Measurements from ENCODE around the gene GM2A. TPM values are rescaled to one million over a fixed set of nuclear protein-coding genes. Genes with fewer than 3 reads are reported as not detected.

GM2A gene
- total RNA-seq, 1 experiment from 2014 or later, result 90.2 TPM

DNA sequence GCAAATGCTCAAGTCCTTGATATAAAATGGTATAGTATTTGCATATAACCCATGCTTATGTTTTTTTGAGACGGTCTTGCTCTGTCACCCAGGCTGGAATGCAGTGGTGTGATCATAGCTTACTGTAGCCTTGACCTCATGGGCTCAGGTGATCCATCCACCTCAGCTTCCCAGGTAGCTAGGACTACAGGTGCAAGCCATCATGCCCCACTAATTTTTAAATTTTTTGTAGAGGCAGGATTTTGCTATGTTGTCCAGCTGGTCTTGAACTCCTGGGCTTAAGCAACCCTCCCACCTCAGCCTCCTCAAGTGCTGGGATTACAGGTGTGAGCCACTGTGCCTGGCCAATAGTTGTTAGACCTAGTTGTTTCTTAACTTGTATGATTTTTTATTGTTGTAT lies 33.3 kb downstream of the GM2A start:
- POLR2A ChIA-PET (ENCODE audit: unreplicated experiment), result no interaction called here
- CTCF ChIA-PET, result no interaction called here
- no peak for DNase-seq
- H2AFZ ChIP-seq (ENCODE audit: low read length), result no peak overlapping the region
- H3K4me3 ChIP-seq (ENCODE audit: low read length), result no peak overlapping the region
- H3K4me1 ChIP-seq (ENCODE audit: insufficient read depth, low read length), result peaks cover 13% of the 10 kb centered on the region
- ATAC-seq, result no peak
- H3K27me3 ChIP-seq (ENCODE audit: low read length), result no peaks in the 10 kb centered on the region
- TF ChIP-seq, protein P1, sequence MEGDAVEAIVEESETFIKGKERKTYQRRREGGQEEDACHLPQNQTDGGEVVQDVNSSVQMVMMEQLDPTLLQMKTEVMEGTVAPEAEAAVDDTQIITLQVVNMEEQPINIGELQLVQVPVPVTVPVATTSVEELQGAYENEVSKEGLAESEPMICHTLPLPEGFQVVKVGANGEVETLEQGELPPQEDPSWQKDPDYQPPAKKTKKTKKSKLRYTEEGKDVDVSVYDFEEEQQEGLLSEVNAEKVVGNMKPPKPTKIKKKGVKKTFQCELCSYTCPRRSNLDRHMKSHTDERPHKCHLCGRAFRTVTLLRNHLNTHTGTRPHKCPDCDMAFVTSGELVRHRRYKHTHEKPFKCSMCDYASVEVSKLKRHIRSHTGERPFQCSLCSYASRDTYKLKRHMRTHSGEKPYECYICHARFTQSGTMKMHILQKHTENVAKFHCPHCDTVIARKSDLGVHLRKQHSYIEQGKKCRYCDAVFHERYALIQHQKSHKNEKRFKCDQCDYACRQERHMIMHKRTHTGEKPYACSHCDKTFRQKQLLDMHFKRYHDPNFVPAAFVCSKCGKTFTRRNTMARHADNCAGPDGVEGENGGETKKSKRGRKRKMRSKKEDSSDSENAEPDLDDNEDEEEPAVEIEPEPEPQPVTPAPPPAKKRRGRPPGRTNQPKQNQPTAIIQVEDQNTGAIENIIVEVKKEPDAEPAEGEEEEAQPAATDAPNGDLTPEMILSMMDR (conservative IDR thresholded peaks at IDR 0.05; ENCODE audit: low read depth, low read length), result no peak
- TF ChIP-seq EZH2 (IDR thresholded peaks at IDR 0.05; ENCODE audit: low read length, unreplicated experiment) (no peak), EZH2phosphoT487 (IDR thresholded peaks at IDR 0.05; ENCODE audit: borderline replicate concordance, low read length) (no peak)
- H3K79me2 ChIP-seq (ENCODE audit: low read length), result no peaks in the 10 kb centered on the region
- H4K20me1 ChIP-seq (ENCODE audit: low read length), result no peaks in the 10 kb centered on the region
- no peaks in the 10 kb centered on the region for H3K9me3 ChIP-seq (ENCODE audit: low read length)
- no peaks in the 10 kb centered on the region for H3F3A ChIP-seq (ENCODE audit: low read length, unreplicated experiment)
- H3K9me2 ChIP-seq (replicated peaks; ENCODE audit: low read length), result no peaks in the 10 kb centered on the region
- H3K36me3 ChIP-seq (ENCODE audit: low read depth, low read length), result no peaks in the 10 kb centered on the region
- no peak overlapping the region for H3K27ac ChIP-seq (ENCODE audit: low read length)
- H3K4me2 ChIP-seq (ENCODE audit: low read length), result no peak overlapping the region
- BruUV-seq (replicated peaks), result no TSS peak
- no peak overlapping the region for H3K9ac ChIP-seq (ENCODE audit: low read length)
- intact Hi-C loops (cut with micrococcal nuclease), result no loop called here

DNA sequence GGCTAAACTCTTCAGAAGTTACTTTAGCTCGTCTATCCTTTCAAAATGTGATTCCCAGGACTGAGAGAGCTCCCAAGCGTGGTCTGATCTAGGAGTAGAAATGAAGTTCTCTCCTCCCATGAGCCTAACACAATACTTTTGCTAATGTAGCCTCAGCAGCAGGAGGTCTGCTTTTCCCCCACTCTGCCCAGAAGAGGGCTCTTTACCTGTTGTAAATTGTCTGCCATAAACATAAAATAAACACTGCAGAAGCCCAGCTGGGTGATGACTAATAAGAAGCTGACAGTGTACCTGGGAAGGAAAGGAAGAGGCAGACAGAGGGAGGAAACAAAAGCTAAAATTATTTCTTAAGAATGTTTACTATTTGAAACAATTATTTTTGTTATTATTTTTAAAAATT lies 35.2 kb downstream of the GM2A start:
- H3K9me3 ChIP-seq (ENCODE audit: low read length), result no peaks in the 10 kb centered on the region
- no peaks in the 10 kb centered on the region for H3K27me3 ChIP-seq (ENCODE audit: low read length)
- no peaks in the 10 kb centered on the region for H3K79me2 ChIP-seq (ENCODE audit: low read length)
- H3K4me1 ChIP-seq (ENCODE audit: insufficient read depth, low read length), result peaks cover 13% of the 10 kb centered on the region
- H3K9me2 ChIP-seq (replicated peaks; ENCODE audit: low read length), result no peaks in the 10 kb centered on the region
- TF ChIP-seq, protein P1 (conservative IDR thresholded peaks at IDR 0.05; ENCODE audit: low read depth, low read length), result peak; percentile 77
- TF ChIP-seq EZH2 (IDR thresholded peaks at IDR 0.05; ENCODE audit: low read length, unreplicated experiment), result no peak
- TF ChIP-seq EZH2phosphoT487 (IDR thresholded peaks at IDR 0.05; ENCODE audit: borderline replicate concordance, low read length), result no peak
- H3F3A ChIP-seq (ENCODE audit: low read length, unreplicated experiment), result no peaks in the 10 kb centered on the region
- H3K4me2 ChIP-seq (ENCODE audit: low read length), result no peak overlapping the region
- H3K36me3 ChIP-seq (ENCODE audit: low read depth, low read length), result no peaks in the 10 kb centered on the region
- H4K20me1 ChIP-seq (ENCODE audit: low read length), result no peaks in the 10 kb centered on the region
- ChIA-PET POLR2A (ENCODE audit: unreplicated experiment) (interaction anchor here (0.6 kb wide), 1 partner anchor 17 kb away, joined by 3 read pairs; no protein-coding TSS in a partner anchor), CTCF (interaction anchor here (0.6 to 2.0 kb wide), 7 partner anchors 10 to 331 kb away, joined by 3 to 11 read pairs (median 3); partner anchors contain the start of gene GM2A)
- H3K4me3 ChIP-seq (ENCODE audit: low read length), result no peak overlapping the region
- intact Hi-C loops (cut with micrococcal nuclease), result loop anchor here (1.0 kb wide), 1 partner anchor 28 kb away; no protein-coding TSS in a partner anchor
- 0 out of 2 replicates have a peak overlapping the region, but pooled peaks have one; percentile 20 for H2AFZ ChIP-seq (ENCODE audit: low read length)
- H3K9ac ChIP-seq (ENCODE audit: low read length), result no peak overlapping the region
- peak overlapping the region; percentile 35; the same call in 1 of the 2 replicates for H3K27ac ChIP-seq (ENCODE audit: low read length)
- DNase-seq, result peak; percentile 84
- peak; percentile 99 for ATAC-seq
- BruUV-seq (replicated peaks), result no TSS peak

DNA sequence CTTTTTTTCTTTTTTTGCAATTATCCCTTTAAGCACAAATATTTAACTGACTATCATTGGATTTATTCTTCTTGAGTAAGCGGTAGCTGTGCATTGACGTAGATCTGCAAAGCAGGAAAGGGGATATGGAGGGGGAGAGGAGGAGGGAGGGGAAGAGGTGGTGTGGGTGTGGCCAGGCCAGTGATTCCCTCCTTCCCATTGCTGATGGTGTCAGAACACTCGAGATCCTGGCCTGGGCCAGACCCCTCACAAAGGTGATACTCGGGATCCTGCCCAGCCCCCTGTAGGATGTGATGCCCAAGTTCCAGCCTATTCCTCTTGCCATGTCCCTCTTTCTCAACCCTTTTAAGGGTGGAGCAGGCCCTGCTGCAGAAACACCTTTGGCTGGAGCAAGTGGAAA lies 40.6 kb downstream of the GM2A start:
- POLR2A ChIA-PET (ENCODE audit: unreplicated experiment), result no interaction called here
- CTCF ChIA-PET, result no interaction called here
- intact Hi-C loops (cut with micrococcal nuclease), result loop anchor here (10.0 kb wide), 1 partner anchor 451 kb away; no protein-coding TSS in a partner anchor

More for the DNA sequence above, 40.6 kb downstream of the GM2A start:
- Histone ChIP-seq H3K27ac (ENCODE audit: low read length) (no peak overlapping the region), H3K36me3 (ENCODE audit: low read depth, low read length) (no peaks in the 10 kb centered on the region), H3K9me2 (replicated peaks; ENCODE audit: low read length) (no peaks in the 10 kb centered on the region), H3K4me1 (ENCODE audit: insufficient read depth, low read length) (peaks cover 35% of the 10 kb centered on the region), H3K9me3 (ENCODE audit: low read length) (no peaks in the 10 kb centered on the region), H3K4me2 (ENCODE audit: low read length) (no peak overlapping the region), H3K27me3 (ENCODE audit: low read length) (no peaks in the 10 kb centered on the region), H2AFZ (ENCODE audit: low read length) (no peak overlapping the region), H3K79me2 (ENCODE audit: low read length) (no peaks in the 10 kb centered on the region), H4K20me1 (ENCODE audit: low read length) (no peaks in the 10 kb centered on the region), H3F3A (ENCODE audit: low read length, unreplicated experiment) (no peaks in the 10 kb centered on the region), H3K9ac (ENCODE audit: low read length) (no peak overlapping the region), H3K4me3 (ENCODE audit: low read length) (no peak overlapping the region)
- TF ChIP-seq EZH2 (IDR thresholded peaks at IDR 0.05; ENCODE audit: low read length, unreplicated experiment) (no peak), EZH2phosphoT487 (IDR thresholded peaks at IDR 0.05; ENCODE audit: borderline replicate concordance, low read length) (no peak)
- TF ChIP-seq, protein P1 (conservative IDR thresholded peaks at IDR 0.05; ENCODE audit: low read depth, low read length), result no peak
- BruUV-seq (replicated peaks), result no TSS peak
- no peak for DNase-seq
- no peak for ATAC-seq
